Measurements from ENCODE around the gene RHBDF2.

The RHBDF2 gene

GRCh38 chr17:76428511-76428910 is 72.7 kb downstream of the RHBDF2 start:
- Histone ChIP-seq H3K36me3 (ENCODE audit: control insufficient read depth in 2 of 2, insufficient read depth in 2 of 2, low read length in 2 of 2) (no peaks in the 10 kb centered on the region), H3K4me3 (ENCODE audit: low read length in 2 of 2) (no peak overlapping the region), H3K9ac (ENCODE audit: low read length in 2 of 2) (no peak overlapping the region), H3K27me3 (ENCODE audit: control insufficient read depth in 1 of 2, insufficient read depth in 2 of 2, low read length in 2 of 2) (no peaks in the 10 kb centered on the region), H3K9me3 (ENCODE audit: control insufficient read depth in 2 of 2, low read length in 2 of 2) (no peaks in the 10 kb centered on the region), H3K4me1 (ENCODE audit: control insufficient read depth, insufficient read depth, low read length) (peaks cover 8% of the 10 kb centered on the region), H3K27ac (ENCODE audit: low read length) (no peak overlapping the region)

GRCh38 chr17:76427501-76428231 is 73.6 kb downstream of the RHBDF2 start:
- Histone ChIP-seq H3K36me3 (ENCODE audit: control insufficient read depth in 2 of 2, insufficient read depth in 2 of 2, low read length in 2 of 2) (no peaks in the 10 kb centered on the region), H3K4me3 (ENCODE audit: low read length in 2 of 2) (peak overlapping the region in 1 of 2 donors; percentile 8), H3K27ac (ENCODE audit: low read length) (no peak overlapping the region), H3K27me3 (ENCODE audit: control insufficient read depth in 1 of 2, insufficient read depth in 2 of 2, low read length in 2 of 2) (no peaks in the 10 kb centered on the region), H3K9me3 (ENCODE audit: control insufficient read depth in 2 of 2, low read length in 2 of 2) (no peaks in the 10 kb centered on the region), H3K9ac (ENCODE audit: low read length in 2 of 2) (no peak overlapping the region), H3K4me1 (ENCODE audit: control insufficient read depth, insufficient read depth, low read length) (peaks cover 8% of the 10 kb centered on the region)

- no peak overlapping the region for H3K27ac ChIP-seq (ENCODE audit: low read length)
- H3K9me3 ChIP-seq (ENCODE audit: control insufficient read depth in 2 of 2, low read length in 2 of 2), result no peaks in the 10 kb centered on the region
Observed at GRCh38 chr17:76426853-76427252, 74.4 kb downstream of the RHBDF2 start.

GRCh38 chr17:76422860-76423259 is 78.4 kb downstream of the RHBDF2 start:
- peaks cover 21% of the 10 kb centered on the region for H3K4me1 ChIP-seq (ENCODE audit: control insufficient read depth, insufficient read depth, low read length)
- no peaks in the 10 kb centered on the region for H3K36me3 ChIP-seq (ENCODE audit: control insufficient read depth in 2 of 2, insufficient read depth in 2 of 2, low read length in 2 of 2)
- H3K4me3 ChIP-seq (ENCODE audit: low read length in 2 of 2), result no peak overlapping the region
- no peaks in the 10 kb centered on the region for H3K27me3 ChIP-seq (ENCODE audit: control insufficient read depth in 1 of 2, insufficient read depth in 2 of 2, low read length in 2 of 2)
- H3K9ac ChIP-seq (ENCODE audit: low read length in 2 of 2), result no peak overlapping the region
- H3K27ac ChIP-seq (ENCODE audit: low read length), result no peak overlapping the region
- no peaks in the 10 kb centered on the region for H3K9me3 ChIP-seq (ENCODE audit: control insufficient read depth in 2 of 2, low read length in 2 of 2)

More at GRCh38 chr17:76426853-76427252, 74.4 kb downstream of the RHBDF2 start:
- Histone ChIP-seq H3K9ac (ENCODE audit: low read length in 2 of 2) (no peak overlapping the region), H3K36me3 (ENCODE audit: control insufficient read depth in 2 of 2, insufficient read depth in 2 of 2, low read length in 2 of 2) (no peaks in the 10 kb centered on the region), H3K27me3 (ENCODE audit: control insufficient read depth in 1 of 2, insufficient read depth in 2 of 2, low read length in 2 of 2) (no peaks in the 10 kb centered on the region), H3K4me3 (ENCODE audit: low read length in 2 of 2) (no peak overlapping the region), H3K4me1 (ENCODE audit: control insufficient read depth, insufficient read depth, low read length) (peaks cover 8% of the 10 kb centered on the region)

- H3K4me1 ChIP-seq (ENCODE audit: control insufficient read depth, insufficient read depth, low read length), result peaks cover 17% of the 10 kb centered on the region
- no peak overlapping the region for H3K9ac ChIP-seq (ENCODE audit: low read length in 2 of 2)
- no peaks in the 10 kb centered on the region for H3K36me3 ChIP-seq (ENCODE audit: control insufficient read depth in 2 of 2, insufficient read depth in 2 of 2, low read length in 2 of 2)
- no peak overlapping the region for H3K27ac ChIP-seq (ENCODE audit: low read length)
- no peaks in the 10 kb centered on the region for H3K9me3 ChIP-seq (ENCODE audit: control insufficient read depth in 2 of 2, low read length in 2 of 2)
- H3K4me3 ChIP-seq (ENCODE audit: low read length in 2 of 2), result no peak overlapping the region
- H3K27me3 ChIP-seq (ENCODE audit: control insufficient read depth in 1 of 2, insufficient read depth in 2 of 2, low read length in 2 of 2), result no peaks in the 10 kb centered on the region
Observed at GRCh38 chr17:76422406-76422805, 78.8 kb downstream of the RHBDF2 start.

- Histone ChIP-seq H3K27me3 (ENCODE audit: control insufficient read depth in 1 of 2, insufficient read depth in 2 of 2, low read length in 2 of 2) (no peaks in the 10 kb centered on the region), H3K4me3 (ENCODE audit: low read length in 2 of 2) (no peak overlapping the region), H3K9ac (ENCODE audit: low read length in 2 of 2) (no peak overlapping the region), H3K9me3 (ENCODE audit: control insufficient read depth in 2 of 2, low read length in 2 of 2) (no peaks in the 10 kb centered on the region), H3K27ac (ENCODE audit: low read length) (no peak overlapping the region), H3K4me1 (ENCODE audit: control insufficient read depth, insufficient read depth, low read length) (peaks cover 16% of the 10 kb centered on the region), H3K36me3 (ENCODE audit: control insufficient read depth in 2 of 2, insufficient read depth in 2 of 2, low read length in 2 of 2) (peaks cover 0 to 2% of the 10 kb centered on the region in 2 donors)
Observed at GRCh38 chr17:76421044-76421407, 80.2 kb downstream of the RHBDF2 start.
